ENCODE data around the gene CBX8.

The CBX8 gene

DNA sequence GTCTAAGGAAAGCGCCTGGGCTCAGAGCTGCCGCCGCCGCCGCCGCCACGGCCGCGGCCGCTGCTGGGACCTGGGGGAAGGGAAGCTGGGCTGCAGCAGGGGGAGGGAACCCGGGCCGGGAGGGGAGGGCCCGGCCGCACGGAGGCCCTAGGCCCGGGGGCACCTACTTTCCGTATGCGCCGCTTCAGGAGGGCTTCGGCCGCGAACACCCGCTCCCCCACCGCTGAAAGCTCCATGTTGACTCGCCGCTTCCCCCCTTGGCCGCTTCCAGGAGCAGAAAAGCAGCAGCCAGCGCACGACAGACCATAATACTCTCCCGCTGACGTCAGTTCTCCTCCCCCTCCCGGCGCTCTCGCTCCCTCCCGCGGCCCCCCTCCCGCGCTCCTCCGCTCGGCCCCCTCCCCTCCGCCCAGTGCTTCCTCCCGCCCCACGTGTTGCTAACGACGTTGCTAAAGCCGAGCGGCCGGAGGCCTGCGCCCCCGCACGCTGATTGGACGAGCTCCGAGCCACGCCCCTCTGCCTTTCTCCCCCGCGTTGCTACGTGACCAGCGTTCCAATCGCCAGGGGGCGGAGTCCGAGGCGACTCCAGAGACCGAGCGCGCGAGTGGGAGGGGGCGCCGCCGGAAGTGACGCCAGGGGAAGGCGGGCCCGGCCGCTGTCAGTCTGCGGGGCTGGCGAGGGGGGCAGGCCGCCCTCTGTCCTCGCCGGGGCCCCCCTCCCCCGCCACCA lies at the start of gene CBX8:
Gene CBX8 (minus strand): TSS at position 315 of the 729 bp plus-strand sequence. CDS start 79 bp downstream, at position 236.
- DNase-seq: peak; percentile 99

DNA sequence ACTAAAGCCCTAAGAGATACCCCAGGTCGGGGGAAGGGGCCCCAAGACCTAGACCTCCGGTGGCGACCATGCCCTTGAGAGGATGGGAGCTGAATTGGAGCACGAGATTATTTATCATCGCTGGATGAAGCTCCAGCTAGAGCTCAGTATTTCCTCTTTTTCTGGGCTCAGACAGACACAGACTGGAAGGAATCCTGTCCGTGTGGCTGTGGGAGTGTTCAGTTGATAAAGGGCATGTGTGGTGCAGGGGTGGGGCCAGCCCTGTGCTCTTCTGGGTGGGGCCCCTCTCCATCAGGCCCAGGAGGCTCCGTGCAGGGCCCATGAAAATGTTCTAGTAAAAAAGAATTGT lies 48.7 kb upstream of the CBX8 start:
- no peak for DNase-seq

- no peak for DNase-seq
Observed at GRCh38 chr17:79844869-79845600, 48.2 kb upstream of the CBX8 start.

GRCh38 chr17:79843816-79844800 lies 47.2 kb upstream of the CBX8 start:
- DNase-seq: no peak

- no peak for DNase-seq
Observed at GRCh38 chr17:79843474-79843815, 46.6 kb upstream of the CBX8 start.

GRCh38 chr17:79842656-79843473 lies 46.0 kb upstream of the CBX8 start:
- DNase-seq: no peak

- no peak for DNase-seq
Observed at GRCh38 chr17:79842136-79842655, 45.3 kb upstream of the CBX8 start.

DNA sequence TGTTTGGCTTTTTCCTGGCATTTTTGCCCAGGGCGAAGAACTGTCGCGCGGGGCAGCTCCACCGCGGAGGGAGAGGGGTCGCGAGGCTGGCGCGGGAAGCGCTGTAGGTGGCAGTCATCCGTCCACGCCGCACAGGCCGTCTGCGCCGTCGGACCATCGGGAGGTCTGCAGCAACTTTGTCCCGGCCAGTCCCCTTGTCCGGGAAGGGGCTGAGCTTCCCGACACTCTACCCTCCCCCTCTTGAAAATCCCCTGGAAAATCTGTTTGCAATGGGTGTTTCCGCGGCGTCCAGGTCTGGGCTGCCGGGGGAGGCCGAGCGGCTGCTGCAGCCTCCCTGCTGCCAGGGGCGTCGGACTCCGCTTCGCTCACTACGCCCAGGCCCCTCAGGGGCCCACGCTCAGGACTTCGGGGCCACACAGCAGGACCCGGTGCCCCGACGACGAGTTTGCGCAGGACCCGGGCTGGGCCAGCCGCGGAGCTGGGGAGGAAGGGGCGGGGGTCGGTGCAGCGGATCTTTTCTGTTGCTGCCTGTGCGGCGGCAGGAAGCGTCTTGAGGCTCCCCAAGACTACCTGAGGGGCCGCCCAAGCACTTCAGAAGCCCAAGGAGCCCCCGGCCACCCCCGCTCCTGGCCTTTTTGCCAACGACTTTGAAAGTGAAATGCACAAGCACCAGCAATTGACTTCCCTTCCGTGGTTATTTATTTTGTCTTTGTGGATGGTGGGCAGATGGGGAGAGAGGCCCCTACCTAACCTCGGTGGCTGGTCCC lies 44.7 kb upstream of the CBX8 start:
- no peak for DNase-seq

DNA sequence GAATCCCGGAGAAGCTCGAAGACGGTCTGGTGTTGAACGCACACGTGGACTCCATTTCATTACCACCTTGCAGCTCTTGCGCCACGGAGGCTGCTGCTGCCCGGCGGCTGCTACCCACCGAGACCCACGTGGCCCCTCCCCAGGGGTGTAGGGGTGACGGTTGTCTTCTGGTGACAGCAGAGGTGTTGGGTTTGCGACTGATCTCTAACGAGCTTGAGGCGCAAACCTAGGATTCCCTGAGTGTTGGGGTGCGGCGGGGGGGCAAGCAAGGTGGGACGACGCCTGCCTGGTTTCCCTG lies 44.1 kb upstream of the CBX8 start:
- DNase-seq: no peak

DNA sequence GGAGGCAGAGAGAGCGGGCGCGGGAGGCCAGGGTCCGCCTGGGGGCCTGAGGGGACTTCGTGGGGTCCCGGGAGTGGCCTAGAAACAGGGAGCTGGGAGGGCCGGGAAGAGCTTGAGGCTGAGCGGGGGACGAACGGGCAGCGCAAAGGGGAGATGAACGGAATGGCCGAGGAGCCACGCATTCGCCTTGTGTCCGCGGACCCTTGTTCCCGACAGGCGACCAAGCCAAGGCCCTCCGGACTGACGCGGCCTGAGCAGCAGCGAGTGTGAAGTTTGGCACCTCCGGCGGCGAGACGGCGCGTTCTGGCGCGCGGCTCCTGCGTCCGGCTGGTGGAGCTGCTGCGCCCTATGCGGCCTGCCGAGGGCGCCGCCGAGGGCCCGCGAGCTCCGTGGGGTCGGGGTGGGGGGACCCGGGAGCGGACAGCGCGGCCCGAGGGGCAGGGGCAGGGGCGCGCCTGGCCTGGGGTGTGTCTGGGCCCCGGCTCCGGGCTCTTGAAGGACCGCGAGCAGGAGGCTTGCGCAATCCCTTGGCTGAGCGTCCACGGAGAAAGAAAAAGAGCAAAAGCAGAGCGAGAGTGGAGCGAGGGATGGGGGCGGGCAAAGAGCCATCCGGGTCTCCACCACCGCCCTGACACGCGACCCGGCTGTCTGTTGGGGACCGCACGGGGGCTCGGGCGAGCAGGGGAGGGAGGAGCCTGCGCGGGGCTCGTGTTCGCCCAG lies 43.6 kb upstream of the CBX8 start:
- DNase-seq: no peak

DNA sequence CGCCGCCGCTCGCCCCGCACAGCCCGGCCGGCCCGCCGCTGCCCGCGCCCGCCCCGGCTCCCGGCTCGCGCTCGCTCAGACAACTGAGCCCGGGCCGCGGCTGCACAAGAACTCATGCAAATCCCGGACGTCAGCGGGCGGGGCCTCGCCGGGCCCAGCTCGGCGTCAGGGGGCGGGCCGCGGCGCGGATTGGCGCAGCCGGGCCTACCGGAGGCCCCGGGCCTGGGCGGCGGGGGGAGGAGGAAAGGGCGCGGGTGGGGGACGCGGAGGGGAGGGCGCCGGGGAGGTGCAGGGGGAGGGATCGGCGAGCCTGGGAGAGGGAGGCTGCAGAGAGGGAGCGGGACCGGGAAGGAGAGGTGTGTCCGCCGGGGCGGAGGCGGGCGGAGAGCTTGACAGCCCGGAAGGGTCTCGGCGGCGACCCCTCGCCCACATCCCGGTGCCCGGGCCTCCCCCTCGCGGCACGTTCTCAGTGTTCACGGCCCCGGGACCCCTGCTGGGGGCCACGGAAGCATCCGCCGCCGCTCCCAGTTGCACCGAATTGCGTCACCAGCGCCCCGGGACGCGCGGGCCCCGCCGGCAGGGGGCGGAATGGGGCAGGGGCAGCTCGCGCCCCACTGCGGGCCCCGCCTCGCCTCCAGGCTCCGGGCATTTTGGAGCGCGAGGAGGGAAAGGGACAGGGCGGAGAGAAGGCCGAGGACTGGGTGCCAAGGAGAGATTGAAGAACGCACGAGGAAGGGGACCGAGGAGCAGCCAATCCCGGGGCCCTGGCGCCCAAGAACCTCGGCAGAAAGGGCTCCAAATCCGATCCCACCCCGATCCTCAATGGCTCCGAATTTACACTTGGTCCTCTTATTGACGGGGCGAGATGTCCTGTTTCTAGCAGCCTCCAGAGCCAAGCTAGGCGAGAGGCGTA lies 42.7 kb upstream of the CBX8 start, which contains the start of gene CBX4:
Gene CBX4 (minus strand): TSS at position 85 of the 913 bp plus-strand sequence. CDS start 189 bp downstream, outside the sequence.
- peak; percentile 43 for DNase-seq

GRCh38 chr17:79838522-79839274 lies 41.8 kb upstream of the CBX8 start:
- DNase-seq: no peak

DNA sequence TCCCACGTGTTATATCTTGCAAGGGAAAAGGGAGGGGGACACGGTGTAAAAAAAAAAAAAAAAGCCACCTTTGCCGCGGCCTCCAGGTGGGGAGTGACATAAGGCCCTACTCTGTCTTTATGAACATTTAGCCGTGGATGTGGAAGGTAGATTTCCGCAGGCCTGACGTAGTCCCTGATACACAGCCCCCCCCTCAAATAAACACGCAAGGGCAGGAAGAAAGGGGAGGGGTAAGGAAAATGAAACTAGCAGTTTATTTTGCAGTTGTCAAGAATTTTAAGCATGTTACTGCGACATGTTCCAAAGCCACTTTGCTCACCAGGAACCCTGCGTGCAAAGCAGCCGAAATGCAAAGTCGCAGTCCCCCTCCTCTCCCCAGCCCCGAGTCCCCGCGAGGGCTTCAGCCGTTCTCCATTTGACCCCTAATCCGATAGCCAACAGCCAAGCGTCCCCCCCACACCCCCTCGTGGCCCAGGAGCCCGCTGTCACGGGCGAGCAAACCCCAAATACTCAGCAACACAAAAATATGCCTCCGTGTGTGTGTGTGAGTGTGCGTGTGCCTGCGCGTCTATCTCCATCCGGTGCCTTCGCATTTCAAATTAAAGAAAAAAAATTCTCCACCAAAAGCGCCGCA lies 41.1 kb upstream of the CBX8 start:
- no peak for DNase-seq

DNA sequence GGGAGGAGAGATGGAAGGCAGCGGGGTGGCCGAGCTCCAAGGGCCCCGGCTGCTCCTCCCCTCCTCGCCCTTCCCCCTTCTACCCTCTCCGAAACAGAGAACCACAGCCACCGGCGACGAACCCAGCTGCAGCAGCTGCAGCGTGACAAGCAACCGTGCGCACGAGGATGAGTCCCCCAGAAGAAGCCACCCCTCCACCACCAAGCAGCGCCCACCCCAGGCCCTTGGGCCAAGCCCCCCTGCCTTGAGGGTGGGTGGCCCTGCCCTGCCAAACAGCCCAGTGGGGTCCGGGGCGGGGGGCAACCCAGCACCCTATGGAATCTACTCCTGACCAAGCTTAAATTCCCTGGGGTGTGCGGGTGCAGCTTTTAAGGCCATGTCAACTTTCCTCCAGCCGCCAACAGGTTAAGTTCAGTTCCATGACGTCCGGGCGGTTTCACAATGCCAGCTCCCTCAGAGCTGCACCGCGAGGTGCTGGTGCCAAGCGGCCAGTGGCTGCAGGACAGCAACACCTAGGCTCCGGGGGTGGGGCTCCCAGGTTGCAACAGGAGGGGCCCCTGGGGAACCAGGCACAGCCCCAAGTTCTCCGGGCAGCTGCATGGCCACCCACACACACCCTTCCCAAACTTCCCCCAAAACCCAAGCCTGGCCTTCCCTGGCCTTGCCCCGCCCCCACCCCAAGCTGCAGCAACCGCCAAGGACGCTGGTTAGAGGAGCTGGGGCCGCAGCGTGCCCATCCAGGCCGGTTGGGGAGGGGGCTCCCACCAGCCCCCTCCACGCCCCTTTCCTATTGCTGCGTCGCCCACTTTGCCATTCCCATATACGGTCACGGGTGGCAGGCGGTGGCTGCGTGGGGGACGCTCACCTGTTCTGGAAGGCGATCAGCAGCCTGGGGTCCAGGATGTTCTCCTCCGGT lies 40.4 kb upstream of the CBX8 start:
- no peak for DNase-seq

DNA sequence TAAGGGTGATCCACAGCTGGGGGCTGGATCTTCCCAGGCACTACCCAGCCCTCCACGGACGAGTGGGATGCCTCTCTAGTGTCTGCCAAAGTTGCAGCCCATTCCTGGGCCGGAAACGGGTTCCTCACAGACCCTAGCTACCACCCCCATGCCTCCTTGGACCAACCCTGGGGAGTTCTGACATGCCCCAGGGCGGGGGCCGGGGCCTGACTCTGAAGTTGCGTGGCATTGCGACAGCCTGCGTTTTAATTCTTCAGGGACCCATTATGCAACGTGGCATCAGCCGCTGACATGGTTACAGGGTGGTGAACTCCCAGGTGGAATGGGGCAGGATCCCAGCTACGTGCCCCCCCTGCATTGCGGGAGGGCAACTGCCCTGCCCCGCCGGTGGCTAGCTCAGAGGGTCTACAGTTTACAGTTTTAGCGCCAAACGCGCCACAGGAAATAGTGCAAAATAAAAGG lies 39.7 kb upstream of the CBX8 start:
- DNase-seq: no peak

DNA sequence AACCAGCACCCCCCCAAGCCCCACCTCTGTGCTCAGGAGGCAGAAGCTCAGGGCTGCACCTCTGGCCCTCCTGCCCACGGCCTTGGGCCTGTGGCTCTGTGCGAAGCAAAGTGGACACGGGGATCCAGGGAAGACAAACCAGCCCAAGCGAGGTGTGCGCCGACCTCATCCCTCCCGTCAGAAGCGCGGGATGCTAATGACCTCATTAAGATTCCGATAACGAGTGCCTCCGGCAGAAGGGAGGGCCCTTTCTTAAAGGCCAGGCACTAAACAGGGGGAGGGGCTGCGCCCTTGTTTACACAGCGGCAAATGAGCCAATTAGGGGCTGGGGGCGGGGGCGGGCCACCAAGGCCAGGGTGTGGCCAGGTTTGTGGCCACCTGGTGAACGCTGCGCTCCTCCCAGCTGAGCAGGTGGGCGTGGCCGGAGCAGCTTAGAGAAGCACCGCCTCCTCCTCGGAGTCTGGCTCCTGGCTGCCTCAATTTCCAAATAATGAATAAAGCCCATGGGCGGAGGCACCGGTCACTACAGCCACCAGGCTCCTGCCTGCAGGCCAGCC lies 39.2 kb upstream of the CBX8 start:
- peak; percentile 50 for DNase-seq

DNA sequence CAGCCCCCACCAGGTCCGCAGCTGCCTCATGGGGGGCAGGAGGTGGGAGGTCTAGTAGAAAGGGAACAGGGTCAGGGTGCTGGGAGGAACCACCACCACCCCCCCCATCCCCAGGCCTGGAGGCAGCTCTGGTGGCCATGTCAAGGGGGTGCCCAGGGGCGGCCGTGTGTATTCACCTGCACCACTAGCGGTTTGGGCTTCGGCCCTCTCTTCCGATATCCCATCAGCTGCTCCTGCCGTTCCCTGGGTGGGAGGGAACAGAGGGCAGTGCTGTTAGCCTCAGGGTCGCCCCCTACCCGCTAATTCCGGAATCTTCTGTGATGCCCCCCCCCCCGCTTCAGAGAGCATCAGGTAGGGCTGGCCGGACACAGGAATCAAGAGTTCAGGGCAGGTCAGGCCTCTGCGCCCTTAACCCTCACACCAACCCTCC lies 38.6 kb upstream of the CBX8 start:
- no peak for DNase-seq
